NCI-H2171 treated with DMSO at 0.1 percent for 48 hours (cell line): ENCODE measurements around the gene PRKACG.
"Not testable (repeated sequence)": the region's sequence is repeated elsewhere in the genome, so short reads cannot be mapped to it uniquely, and the experiment has no call there.

Source experiments
- DNase-seq: peaks from one replicate; lab custom pipeline; 2025; lab: John Stamatoyannopoulos, UW

PRKACG gene

DNA sequence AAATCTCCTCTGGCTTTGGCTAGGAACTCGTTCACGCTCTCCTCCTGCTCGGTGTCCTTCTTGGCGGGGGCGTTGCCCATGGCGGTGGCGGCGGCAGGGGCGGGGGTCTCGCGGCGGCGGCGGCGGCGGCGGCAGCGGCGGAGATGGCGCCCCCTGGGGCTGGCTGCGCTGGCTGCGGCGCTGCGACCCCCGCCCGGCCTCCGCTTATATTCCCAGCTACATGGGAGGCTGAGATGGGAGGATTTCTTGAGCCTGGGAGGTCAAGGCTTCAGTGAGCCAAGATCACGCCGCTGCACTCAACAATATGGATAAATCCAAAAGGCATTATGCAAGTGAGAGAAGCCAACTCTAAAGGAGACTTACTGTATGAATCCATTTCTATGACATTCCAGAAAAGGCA lies at the start of gene PRKACG:
Gene PRKACG, minus strand, starts transcription at position 101 of the 400 bp plus-strand sequence. Its CDS starts 21 bp downstream, at position 80.
- DNase-seq = no peak

DNA sequence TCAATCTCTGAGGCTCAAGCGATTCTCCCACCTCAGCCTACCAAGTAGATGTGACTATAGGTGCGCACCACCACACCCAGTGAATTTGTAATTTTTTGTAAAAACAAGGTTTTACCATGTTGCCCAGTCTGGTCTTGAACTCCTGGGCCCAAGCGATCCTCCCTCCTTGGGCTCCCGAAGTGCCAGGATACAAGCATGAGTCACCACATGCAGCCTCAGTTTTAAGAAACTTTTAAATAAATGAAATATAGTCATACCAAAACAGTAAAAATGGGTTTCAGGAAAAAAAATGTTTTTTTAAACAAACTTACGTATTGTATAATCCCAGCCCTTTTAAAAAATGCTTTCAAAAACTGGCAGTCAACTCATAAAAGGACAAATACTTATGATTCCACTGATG lies 48.3 kb upstream of the PRKACG start:
- DNase-seq = no peak

DNA sequence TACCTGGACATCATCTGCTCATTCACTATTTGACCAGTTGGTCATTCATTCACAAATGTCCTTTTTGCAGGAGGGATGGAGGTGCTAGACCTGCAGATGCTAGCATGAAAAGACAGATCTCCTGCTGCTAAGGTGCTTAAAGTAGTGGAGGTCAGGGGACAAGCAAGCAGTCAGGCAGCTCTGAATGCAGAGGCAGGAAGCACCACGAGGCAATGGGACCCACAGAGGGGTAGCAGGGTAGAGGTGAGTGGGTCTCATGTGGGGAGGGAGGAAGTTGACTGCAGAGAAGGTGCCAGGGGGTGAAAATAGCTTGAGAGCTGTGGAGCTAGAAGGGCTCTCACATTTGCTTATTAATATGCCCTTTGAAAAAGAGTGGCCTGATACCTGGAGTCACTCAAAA lies 46.9 kb upstream of the PRKACG start:
- no peak for DNase-seq

DNA sequence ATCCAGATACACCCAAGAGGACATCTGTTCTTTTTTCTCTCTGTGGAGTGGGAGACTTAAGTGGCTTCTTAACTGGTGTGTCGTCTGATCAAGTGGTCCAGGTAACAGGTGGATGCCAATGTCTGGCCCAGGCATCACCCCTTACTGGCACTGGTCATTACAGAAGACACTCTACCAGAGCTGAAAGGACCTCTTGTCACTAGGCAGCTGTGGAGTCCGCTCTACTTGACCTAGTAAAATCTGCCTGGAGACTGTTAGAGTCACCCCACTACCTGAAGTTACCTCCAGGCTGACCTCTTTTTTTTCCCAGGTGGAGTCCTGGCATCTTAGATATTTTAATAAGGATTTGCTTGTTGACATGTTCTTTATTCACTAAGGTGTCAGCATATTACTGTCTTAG lies 44.2 kb upstream of the PRKACG start:
- DNase-seq = no peak

DNA sequence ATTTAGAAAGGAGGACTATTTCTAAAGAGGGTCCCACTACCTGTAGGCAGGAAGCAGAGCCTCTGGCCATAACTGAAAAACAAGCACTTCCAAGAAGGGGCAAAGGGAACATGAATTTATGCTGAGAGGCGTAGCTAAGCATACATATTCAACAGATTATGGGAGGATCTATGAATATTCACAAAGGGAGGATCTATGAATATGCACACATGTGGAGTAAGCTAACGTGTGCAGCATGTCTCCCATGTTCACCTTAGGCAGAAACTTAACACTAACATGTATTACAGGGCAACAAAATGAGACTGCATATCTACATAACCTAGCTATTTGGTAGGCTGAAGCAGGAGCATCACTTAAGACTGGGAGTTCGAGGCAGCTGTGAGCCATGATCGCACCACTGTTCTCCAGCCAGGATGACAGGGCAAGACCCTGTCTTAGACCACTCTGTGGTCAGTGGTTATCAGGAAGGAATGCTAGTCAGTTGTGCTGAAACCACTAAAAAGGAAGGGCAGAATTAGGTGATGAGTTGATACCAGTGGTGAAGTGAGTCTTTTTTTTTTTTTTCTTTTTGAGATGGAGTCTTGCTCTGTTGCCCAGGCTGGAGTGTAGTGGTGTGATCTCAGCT lies 42.4 kb upstream of the PRKACG start:
- no peak for DNase-seq

GRCh38 chr9:69054989-69055388 lies 41.1 kb upstream of the PRKACG start:
- no peak for DNase-seq

DNA sequence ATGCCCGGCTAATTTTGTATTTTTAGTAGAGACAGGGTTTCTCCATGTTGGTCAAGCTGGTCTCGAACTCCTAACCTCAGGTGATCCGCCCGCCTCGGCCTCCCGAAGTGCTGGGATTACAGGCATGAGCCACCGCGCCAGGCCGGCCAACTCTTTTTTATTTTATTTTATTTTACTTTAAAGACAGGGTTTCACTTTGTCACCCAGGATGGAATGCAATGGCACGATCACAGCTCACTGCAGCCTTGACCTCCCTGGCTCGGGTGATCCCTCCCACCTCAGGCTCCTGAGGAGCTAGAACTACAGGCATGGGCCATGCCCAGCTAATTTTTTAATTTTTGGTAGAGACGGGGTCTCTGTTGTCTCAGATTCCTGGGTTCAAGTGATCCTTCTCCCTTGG lies 37.0 kb upstream of the PRKACG start:
- not testable (repeated sequence) for DNase-seq

DNA sequence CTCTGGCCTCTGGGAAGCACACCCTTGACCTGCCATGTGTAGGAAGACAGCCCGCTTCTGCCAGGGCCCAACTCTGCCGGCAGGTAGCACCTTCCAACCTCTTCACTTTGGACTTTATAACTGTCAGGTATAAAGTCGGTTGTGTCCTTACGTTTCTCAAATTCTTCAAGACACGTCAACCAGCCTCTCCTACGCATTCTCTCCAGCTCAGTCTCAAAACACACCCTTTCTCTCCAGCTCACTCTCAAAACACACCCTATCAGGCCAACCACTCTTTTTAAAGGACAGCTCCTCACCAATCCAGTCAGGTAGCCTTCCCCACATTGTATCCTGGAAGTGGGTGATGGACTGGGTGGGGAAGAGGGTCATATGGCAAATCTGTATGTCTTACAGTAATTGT lies 35.2 kb upstream of the PRKACG start:
- DNase-seq = no peak

GRCh38 chr9:69047371-69047770 lies 33.5 kb upstream of the PRKACG start:
- DNase-seq = no peak

GRCh38 chr9:69046723-69047122 lies 32.8 kb upstream of the PRKACG start:
- no peak for DNase-seq

DNA sequence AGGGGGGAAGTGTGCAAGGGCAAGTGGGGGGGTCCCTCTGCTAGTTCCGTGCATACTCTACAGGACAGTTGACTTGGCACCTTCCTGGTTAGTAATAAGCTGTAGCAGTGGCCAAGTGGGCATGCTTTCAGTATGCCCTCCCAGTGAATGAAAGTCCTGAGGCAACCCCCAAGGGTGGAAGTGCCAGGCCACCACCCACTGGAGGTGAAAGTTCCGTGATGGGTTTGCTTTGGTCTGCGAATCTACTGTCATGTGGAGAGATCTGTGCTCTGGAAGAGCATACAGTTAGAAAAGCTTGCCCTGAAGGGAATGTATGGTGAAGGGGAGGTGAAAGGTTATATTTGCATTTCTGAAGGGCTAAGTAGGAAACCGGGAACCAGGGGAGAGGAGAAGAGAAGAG lies 31.9 kb upstream of the PRKACG start:
- no peak for DNase-seq

GRCh38 chr9:69044240-69045219 lies 30.6 kb upstream of the PRKACG start:
- DNase-seq = no peak

DNA sequence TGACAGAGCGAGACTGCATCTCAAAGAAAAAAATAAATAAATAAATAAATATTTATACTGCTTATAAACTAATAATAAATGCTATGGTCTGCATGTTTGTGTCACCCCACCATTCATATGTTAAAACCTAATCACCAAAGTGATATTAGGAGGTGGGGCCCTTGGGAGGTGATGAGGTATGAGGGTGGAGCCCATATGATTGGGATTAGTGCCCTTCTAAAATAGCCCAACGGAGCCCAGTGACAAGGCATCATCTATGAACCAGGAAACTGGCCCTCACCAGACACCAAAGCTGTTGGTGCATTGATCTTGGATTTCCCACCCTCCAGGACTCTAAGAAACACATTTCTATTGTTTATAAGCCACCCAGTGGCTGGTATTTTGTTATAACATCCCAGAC lies 26.7 kb upstream of the PRKACG start:
- no peak for DNase-seq

DNA sequence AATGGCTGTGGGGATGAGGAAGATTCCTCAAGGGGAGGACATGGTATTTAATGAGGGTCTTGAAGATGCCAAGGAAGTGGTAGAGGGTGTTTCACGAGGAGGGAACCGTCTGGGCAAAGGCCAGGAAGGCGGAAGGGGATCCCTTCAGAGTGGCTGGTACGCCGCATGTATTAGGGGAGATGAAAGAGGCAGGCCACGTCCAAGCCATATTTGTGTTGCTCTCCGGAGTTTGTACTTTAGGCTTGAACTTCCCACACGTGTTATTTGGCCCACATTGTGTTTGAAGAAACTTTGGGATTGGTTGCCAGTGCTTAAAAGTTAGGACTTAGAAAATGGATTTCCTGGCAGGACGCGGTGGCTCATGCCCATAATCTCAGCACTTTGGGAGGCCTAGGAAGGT lies 22.9 kb upstream of the PRKACG start:
- no peak for DNase-seq

DNA sequence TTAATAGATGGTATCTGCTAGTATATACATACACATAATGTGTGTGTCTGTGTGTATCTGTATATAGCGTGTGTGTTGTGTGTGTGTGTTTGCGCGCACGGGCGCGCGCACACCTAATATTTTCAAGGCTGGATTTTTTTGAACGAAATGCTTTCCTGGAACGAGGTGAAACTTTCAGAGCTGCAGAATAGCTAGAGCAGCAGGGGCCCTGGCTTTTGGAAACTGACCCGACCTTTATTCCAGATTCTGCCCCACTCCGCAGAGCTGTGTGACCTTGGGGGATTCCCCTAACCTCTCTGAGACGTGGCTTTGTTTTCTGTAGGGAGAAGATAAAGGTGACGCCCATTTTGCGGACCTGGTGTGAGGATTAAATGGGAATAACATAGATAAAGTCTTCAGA lies 22.4 kb upstream of the PRKACG start:
- DNase-seq = no peak

DNA sequence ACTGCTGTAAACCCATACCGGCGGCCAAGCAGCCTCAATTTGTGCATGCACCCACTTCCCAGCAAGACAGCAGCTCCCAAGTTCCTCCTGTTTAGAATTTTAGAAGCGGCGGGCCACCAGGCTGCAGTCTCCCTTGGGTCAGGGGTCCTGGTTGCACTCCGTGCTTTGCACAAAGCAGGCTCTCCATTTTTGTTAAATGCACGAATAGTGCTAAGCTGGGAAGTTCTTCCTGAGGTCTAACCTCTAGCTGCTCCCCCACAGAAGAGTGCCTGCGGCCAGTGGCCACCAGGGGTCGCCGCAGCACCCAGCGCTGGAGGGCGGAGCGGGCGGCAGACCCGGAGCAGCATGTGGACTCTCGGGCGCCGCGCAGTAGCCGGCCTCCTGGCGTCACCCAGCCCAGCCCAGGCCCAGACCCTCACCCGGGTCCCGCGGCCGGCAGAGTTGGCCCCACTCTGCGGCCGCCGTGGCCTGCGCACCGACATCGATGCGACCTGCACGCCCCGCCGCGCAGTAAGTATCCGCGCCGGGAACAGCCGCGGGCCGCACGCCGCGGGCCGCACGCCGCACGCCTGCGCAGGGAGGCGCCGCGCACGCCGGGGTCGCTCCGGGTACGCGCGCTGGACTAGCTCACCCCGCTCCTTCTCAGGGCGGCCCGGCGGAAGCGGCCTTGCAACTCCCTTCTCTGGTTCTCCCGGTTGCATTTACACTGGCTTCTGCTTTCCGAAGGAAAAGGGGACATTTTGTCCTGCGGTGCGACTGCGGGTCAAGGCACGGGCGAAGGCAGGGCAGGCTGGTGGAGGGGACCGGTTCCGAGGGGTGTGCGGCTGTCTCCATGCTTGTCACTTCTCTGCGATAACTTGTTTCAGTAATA lies 21.8 kb upstream of the PRKACG start, which contains the start of gene FXN:
Gene FXN, plus strand, starts transcription at position 315 of the 871 bp plus-strand sequence. Its CDS starts 31 bp downstream, at position 346.
- peak; percentile 76 for DNase-seq

DNA sequence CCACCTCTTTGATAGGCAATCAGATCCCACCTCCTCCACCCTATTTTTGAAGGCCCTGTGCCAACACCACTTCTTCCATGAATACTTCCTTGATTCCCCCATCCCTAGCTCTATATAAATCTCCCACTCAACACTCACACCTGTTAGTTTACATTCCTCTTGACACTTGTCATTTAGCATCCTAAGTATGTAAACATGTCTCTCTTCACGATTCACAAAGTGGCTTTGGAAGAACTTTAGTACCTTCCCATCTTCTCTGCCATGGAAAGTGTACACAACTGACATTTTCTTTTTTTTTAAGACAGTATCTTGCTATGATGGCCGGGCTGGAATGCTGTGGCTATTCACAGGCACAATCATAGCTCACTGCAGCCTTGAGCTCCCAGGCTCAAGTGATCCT lies 20.2 kb upstream of the PRKACG start:
- DNase-seq = no peak

GRCh38 chr9:69030851-69031645 lies 17.1 kb upstream of the PRKACG start:
- peak; percentile 9 for DNase-seq

GRCh38 chr9:69029535-69029934 lies 15.6 kb upstream of the PRKACG start:
- no peak for DNase-seq

DNA sequence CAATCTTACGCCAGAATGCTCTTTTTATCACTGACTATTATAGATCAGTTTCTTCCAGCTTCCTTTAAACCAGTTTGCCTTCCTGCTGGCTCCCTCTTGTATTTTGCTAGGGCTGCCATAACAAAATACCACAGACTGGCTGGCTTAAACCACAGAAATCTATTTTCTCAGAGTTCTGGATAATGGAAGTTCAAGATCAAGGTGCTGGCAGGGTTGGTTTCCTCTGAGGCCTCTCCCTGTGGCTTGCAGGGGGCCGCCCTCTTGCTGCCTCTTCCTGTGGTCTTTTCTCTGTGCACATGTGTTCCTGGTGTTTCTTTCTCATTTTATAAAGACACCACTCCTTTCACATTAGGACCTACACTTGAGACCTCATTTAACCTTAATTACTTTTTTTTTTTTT lies 14.8 kb upstream of the PRKACG start:
- DNase-seq = no peak

GRCh38 chr9:69027355-69028097 lies 13.6 kb upstream of the PRKACG start:
- DNase-seq = peak; percentile 65
